GM19468 (cell line): Measurements from ENCODE around the gene BMP8B.
A peak's percentile ranks its signal among the peaks of the same experiment; 100 is the strongest.

Experiments
- ATAC-seq: cut with Tn5 transposase; IDR thresholded peaks from one replicate; pipeline ENCODE4 v1.9.1; 2021; ENCODE audit warnings: mild to moderate bottlenecking, moderate library complexity, moderate number of reproducible peaks; ENCODE audit not compliant: unreplicated experiment; ENCODE audit errors: extremely low read depth

BMP8B gene

DNA sequence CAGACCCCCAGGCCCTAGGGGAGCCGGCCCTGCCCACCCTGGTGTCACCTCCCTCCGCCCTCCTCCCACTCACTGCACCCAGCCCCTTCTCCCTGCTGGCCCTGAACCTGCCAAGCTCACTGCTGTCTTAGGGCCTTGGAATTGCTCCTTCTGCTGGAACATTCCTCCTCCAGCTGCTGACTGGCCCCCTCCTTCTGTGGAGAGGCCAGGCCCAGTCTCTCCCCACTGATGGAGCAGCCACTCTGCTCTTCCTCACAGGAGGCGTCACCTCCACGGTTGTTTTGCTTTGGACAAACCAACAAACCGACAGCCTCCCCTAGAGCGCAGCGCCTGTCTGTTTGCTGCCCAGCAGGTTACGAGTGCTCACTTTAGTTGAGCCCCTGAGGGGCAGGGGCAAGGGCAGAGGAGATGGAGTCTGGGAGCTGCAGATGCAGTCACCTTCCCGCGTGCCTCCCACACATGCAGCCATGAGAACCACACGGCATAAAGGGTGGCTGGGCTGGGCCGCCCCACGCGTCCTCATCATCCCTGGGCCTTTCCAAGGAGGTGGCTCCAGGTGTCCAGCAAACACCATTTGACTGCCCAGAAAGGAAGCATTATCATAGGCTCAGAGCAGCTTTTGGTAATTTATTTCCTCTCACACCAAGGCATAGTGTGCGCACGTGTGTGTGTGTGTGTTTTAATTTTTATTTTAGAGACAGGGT lies 27.0 kb downstream of the BMP8B start:
- ATAC-seq: no peak

DNA sequence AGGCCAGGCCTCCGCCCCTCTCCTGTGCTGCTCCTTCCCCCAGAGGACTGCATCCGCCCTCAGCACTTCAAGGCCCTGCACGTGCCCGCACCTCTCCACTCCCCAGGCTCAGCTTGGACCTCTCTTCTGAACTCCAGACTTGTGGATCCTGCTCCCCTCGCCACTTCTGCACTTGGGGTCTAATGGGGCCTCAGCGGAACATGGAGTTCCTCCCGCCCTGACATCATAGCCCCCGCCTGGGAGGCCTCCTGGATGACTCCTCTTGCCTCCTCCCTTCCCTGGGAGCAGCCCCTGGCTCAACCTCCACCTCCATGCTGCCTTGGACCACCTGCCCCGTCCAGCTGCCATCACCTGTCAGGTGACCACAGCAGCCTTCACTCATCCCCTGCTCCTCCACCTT lies 27.6 kb downstream of the BMP8B start:
- ATAC-seq: no peak

DNA sequence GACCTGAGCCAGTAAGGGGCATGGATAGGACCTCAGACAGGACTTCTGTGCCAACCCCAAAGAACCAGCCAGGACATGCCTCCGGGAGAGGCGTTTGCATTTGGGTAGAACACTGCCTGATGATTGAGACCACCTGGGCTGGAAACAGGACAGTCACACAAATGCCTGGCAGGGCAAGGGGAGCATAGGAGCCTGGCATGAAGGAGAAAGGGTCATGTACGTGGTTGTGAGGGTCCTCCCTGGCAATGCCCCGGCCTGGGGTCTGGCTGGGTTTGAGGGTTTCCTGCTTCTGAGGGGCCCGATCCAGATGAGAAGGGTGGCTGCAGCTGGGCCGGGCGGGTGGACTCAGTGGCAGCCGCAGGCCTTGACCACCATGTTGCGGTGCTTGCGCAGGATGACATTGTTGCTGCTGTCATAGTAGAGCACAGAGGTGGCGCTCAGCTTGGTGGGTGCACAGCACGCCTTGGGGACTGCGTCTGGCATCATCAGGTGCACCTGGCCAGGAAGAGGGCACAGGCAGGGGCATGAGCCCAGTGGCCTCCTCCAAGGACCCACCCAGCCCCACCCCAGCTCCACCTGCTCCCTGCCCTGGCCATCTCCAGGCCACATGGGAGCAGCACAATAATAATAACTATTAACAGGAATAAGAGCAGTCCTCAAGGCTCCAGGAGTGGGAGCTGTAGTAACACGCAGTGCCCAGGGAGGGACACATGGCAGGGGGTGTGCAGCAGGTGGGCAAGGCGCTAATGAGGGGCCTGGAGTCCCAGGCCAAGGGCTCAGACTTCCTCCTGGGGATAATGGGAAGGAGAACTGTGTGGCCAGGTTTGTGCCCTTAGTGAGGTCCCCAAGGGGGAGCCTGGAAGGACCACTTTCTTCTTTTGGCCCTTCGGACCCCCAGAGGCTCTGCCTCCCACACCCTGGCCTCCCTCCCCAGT lies 28.3 kb downstream of the BMP8B start:
- ATAC-seq: no peak

DNA sequence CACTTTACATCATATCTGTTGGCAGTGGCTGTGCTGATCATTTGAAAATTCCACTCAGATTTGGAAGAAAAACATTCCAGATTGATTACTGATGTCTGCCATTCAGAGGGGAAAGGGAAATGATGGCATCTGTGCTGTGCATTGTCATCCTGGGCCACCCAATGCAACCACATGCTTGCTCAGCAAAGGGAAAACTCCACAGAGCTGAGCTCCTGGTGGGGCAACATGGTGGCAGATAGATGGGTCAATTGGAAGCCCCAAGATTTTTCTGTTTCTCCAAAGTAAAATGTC lies 29.3 kb downstream of the BMP8B start:
- no peak for ATAC-seq

DNA sequence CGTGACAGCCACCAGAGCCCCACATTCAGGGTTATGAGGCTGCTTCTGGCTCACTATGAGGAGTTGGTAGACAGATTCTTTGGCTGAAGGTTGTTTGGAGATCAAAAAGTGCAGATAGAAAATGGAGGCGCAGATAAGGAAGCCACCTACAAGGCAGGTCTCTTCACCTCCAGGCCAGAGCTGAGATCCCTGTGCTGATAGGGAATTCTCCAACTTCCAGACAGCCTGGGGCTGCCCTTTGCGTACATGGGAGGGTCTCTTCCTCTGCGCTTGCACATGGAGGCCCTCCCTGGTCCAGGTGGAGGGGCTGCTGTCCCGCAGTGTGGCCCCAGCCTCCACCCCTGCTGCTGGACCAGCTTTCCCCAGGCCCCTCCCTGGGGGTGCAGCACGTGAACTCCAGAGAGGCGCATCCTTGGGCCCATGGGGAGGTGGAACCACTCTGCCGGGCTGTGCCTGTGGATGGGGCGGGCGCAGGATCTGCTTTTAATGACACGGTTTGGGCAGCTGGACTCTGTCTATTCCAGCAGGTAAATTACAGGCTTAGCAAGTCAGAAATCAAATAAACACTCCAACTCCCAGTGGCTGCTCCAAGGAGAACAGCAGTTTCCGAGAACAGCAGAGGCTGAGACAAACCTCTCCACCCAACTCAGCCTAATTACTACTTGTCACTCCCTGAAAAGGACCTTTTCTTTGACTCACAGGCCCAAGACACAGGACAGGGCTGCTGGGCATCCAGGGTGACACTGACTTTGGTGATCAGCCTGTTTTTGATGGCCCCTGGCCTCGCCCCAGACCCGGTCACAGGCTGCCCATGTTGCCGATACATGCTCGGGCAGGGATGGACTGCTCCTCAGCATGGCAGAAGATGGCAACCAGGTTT lies 29.9 kb downstream of the BMP8B start:
- ATAC-seq: no peak

DNA sequence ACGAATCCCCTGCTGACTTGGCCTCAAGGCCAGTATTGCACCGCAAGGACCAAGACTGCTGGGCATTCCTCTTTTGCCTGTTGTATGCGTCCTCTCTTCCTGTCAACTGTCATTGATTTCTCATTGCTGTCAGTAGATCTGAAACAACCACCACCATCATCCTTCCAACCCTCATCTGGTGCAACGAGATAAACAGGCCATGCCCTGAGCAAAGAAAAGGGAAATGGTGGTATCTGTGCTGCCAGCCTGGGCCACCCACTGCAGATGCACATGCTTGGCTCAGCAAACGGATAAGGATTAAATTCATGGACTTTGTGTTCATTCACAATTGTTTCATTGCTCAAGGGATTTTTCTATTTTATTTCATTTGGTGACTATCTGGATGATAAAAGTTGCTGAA lies 31.2 kb downstream of the BMP8B start:
- no peak for ATAC-seq

DNA sequence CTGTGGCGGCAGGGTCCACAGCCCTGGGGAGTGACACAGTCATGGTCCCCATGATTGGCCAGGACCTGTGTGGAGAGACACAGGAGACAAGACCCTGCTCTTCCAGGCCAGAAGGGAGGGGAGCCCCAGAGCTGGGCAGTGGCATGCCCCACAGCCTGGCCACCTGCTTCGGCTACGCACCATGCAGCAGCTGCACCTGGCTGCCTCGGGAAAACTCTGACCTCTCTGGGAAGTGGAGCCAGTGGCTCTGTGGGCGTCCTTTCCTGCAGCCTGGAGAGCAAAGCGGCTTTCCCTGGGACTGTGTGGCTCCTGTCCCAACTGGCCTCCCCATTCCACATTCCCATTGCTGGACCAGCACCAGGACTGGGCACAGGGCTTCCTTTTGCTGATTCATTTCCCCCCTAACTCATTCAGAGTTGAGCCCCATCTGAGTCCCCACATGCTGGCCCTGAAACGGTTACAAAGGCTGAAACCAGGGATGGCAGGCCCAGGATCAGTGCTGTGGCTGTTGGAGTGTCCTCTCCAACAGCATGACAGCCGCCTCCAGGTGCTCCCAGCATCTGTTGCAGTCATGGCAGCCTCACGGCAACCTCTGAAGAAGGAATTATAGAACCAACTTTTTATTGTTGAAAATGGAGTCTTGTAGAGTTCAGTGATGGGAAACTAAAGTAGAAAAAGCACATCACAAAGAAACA lies 32.6 kb downstream of the BMP8B start:
- ATAC-seq: no peak

DNA sequence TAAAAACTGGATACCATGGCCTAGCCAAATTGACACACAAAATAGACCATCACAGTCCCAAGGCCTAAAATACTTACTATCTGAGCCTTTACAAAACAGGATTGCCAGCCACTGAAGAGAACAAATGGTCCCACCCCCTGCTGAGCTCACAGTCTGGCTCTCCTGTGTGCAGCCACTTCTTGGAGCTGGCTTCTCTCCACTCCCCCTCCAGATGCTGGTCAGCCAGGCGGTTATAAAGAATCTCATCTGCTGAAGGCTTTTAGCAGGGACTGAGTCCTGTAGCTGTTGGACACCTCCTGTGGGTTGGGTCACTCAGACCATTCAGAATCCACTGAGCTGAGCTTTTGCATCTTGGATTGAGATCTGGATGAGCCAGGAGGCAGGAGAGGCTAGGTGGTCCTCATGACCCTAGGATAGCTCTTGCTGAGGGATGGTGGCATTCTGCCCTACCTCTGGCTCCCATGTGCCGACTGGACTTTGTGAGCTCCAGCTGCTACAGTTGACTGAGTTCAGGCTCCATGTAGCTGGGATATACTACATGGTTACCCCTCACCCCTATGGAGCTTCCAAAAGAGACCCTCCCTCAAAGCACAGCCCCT lies 33.7 kb downstream of the BMP8B start:
- ATAC-seq: no peak

DNA sequence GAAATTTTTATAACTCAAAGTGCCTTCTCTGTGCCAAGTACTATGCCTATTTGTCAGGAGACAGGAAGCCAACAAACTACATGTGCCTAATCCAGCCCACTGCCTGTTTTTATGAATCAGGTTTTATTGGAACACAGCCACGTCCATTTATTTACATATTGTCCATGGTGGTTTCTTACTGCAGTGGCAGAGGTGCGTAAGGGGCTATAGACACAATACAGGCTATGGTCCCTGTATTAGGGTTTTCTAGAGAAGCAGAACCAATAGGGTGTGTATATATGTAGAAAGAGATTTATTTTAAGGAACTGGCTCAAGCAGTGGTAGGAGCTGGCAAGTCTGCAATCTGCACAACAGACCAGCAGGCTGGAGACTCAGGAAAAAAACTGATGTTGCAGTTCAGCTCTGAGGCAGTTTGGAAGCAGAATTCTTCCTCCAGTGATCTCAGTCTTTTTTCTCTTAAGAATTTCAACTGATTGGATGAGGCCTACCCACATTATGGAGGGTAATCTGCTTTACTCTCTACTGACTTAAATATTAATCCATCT lies 34.6 kb downstream of the BMP8B start:
- ATAC-seq: no peak

DNA sequence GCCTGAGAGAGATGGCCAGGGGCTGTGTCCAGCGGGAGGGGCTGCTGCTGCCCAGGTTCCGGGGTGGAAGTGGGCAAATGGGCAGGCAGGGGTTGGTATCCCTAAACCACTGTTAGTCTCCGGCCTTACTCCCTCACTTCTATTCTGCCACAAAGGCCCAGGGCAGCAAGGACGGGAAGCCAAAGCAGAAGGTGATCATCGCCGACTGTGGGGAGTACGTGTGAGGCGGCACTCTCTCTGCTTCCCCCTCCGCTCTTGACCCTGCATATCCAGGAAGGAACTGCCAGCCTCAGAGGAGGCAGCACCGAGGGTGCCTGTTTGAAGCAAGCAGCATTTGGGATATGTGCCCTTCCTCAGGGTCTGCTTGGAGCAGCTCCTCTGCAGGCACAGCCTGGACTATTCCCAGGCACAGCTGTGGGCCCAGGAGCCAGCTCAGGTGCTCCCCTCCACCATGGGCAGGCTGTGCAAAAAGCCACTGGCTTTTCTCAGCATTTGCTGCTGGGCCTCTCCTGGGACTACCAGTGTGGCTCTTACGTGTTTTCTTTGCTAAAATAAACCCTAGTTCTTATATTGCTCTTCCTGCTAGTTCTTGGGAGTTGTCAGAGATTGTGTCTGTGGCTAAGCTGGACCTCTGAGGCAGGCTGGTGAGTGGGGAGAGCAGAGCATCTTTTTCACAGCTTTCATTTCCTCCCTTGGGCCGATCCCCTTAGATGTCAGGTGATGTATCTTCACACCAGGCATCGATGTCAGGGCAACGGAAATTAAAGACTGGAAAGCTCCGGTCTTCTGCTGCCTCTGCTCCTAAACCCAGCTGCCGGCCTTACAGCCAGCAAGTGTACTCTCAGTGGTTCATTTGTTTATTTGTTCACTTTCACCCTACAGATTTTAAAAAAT lies 35.3 kb downstream of the BMP8B start:
- no peak for ATAC-seq

DNA sequence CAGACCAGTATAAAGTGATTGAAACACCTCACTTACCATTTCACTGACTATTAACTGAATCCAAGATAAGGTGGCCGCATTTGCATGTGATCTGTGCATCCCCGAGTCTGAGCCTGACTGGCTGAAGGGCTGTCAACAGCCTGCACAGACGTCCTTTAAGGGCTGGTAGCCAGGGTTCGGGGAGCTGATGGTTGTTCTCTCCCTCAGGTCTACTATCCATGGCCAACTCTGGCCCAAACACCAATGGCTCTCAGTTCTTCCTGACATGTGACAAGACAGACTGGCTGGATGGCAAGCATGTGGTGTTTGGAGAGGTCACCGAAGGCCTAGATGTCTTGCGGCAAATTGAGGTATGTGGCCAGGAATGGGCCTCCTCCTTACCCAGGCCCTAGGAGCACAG lies 36.0 kb downstream of the BMP8B start:
- ATAC-seq: no peak

DNA sequence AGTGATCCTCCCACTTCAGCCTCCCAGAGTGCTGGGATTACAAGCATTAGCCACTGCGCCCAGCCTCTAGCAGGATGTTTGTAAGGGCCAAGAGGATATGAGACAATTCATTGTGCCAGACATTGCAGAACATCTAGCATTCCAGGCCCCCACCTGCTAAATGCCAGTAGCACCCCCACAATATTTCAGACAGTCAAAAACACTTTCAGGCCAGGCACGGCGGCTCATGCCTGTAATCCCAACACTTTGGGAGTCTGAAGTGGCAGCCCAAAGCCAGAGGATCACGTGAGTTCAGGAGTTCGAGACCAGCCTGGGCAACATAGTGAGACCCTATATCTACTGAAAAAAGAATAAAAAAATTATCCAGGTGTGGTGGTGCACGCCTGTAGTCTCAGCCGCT lies 37.1 kb downstream of the BMP8B start:
- ATAC-seq: no peak

DNA sequence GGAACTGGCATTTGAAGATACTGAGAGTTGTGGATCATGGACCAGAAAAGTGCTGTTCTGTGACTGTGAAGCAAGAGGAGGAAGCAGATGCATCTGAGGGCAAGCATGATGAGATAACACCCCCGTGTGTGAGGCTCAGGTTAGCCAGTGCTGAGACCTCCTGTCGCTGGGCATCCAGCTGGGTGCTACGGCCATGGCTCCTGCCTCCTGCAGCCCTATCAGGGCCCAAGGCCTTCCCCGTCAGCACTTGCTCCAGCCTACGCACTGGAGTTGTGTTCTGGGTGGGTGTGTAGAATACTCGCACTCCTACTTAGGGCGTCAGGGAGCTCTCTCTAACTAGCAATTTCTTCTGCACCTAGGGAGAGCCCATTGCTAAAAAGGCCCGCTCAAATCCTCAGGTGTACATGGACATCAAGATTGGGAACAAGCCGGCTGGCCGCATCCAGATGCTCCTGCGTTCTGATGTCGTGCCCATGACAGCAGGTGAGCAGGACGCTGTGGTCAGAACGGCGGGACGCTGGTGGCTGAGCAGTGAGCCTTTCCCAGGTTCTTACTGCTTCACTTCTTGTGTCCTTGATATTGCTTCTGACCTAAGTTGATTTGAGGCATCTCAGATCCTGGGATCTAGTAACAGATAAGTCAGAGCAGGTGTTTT lies 43.5 kb downstream of the BMP8B start:
- ATAC-seq: no peak

DNA sequence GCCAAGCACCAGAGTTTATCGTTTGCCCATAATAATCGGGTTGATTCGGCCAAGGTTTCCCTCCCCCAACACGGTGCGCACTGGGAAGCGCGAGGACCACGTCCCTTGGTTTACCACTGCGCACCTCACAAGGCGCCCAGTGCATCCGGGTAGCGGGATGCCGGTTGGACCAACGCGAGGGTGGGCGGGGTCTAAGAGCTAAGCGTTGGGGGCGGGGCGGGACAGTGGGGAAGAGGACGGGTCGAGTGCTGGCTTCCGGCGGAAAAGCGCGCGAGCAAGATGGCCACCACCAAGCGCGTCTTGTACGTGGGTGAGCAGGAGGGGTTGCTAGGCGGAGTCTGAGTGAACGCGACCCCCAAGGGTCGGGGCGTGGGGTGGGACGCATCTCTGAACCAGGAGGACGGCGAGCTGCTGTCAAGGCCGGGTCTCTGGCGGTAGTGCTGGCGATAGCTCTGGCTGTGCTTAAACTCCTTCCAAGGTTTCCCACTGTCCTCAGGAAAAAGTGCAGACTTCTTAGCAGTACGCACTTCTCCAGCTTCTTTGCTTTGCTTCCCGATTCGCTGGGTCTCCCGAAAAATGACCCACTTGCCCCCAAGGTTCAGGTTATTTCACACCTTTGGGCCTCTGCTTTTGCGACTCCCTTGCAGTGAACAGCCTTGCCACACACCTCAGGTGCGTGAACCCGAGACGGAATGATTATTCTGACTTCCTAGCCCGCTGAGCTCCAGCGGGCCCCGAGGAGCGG lies 49.9 kb downstream of the BMP8B start, which contains the start of gene PPIE:
PPIE (plus strand) TSS at position 261 of the 745 bp plus-strand sequence; CDS start at position 280, 19 bp downstream.
- peak; percentile 56 for ATAC-seq

DNA sequence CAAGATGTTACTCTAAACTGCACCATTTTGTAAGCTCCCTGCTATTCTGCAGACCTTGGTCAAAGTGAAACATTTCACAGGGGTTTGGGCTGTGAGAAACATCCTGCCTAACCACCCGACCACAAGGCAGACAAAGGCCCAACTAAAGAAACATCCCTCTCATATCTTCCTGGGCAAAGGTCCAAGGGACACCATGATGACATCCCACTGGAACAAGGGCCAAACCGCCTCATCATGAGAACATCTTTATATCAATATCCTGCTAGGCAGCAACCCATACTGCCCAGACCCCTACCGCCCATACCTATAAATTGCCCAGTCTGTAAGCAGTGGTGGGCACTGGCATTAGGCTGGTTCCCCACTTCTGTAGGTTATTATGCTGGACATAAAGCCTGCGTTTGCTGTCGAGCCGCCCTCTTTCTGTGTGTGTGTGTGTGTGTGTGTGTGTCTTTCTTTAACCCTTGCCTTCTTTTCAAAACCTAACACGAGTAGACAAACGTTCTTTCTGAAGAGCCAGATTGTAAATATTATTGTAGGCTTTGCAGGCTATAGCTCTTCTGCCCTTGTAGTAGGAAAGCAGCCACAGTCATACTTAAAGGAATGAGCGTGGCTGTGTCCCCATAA lies 51.0 kb downstream of the BMP8B start:
- no peak for ATAC-seq

DNA sequence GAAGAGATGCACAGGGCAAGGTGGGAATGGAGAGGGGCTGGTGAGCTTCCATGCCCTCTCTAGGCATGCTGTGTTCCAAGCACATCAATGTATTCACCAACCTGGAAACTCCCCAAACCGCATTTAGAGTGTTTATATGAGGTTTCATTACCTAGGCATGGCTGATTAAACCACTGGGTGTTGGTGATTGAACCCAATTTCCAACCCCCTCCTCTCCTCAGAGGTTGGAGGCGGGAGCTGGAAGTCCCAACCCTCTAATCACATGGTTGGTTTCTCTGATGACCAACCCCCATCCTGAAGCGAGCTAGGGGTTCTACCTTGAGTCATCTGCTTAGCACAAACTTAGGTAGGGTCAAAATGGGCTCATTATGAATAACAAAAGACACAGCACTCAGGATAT lies 52.9 kb downstream of the BMP8B start:
- ATAC-seq: no peak

DNA sequence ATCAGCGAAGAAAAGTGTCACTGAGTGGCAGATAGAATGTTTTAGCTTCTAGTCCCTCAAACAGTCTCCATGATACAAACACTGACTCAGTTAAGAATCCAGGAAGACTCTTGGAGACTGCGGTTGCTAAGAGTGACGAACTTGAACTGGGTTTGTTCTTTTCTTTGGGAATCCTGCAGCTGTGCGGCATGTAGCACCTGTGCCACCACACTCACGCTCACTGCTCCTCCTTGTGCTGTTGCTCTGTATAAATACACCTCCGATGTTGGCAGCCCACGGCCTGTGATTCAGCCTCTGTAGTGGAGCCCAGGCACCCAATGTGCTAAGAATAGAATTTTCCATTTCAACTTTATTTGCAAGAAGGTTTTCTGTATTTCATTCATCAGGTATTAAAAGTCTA lies 55.5 kb downstream of the BMP8B start:
- no peak for ATAC-seq
